Cardiac muscle cell (in vitro differentiated cells and primary cell): ENCODE data around the gene MAN1A1. TPM values are rescaled to one million over a fixed set of nuclear protein-coding genes. Genes with fewer than 3 reads are reported as not detected.

ENCODE experiments used
- DNase-seq, 2 donors: peaks; one replicate each; pipeline versions ENCODE4 v3.0.0 to v3.0.0-alpha.2; 2010 to 2017; ENCODE audit warnings: low read depth in 1 of 2, low spot score in 1 of 2
- H3K27ac ChIP-seq: fragments of 200-600 bp; sonication (generic); 2 replicates; pipeline ENCODE4 v1.5.1; 2016
- H3K27me3 ChIP-seq: fragments of 200-600 bp; sonication (generic); 2 replicates; pipeline ENCODE4 v1.6.0; 2016; ENCODE audit warnings: control low read depth
- H3K36me3 ChIP-seq: fragments of 200-600 bp; sonication (generic); 2 replicates; pipeline ENCODE4 v1.5.1; 2016; ENCODE audit warnings: control low read depth
- H3K4me1 ChIP-seq: fragments of 200-600 bp; sonication (generic); 2 replicates; pipeline ENCODE4 v1.8.1; 2017; ENCODE audit warnings: low read depth, mild to moderate bottlenecking, mixed run types
- H3K4me3 ChIP-seq: fragments of 200-600 bp; sonication (generic); 2 replicates; pipeline ENCODE4 v1.5.1; 2016; ENCODE audit warnings: mild to moderate bottlenecking
- H3K9me3 ChIP-seq: fragments of 200-600 bp; sonication (generic); 2 replicates; pipeline ENCODE4 v1.5.1; 2017; ENCODE audit warnings: low read depth, mild to moderate bottlenecking, control low read depth
- CTCF ChIP-seq: IDR thresholded peaks from 2 replicates; pipeline ENCODE4 v1.5.1; 2012; ENCODE audit warnings: low read depth, mild to moderate bottlenecking, low read length
- polyA plus RNA-seq: library from polyadenylated mRNA; unstranded; fragments of >200 nt; fragmentation: Nextera tagmentation; extraction: Ambion mirVana; gene quantifications from 2 replicates; pipeline ENCODE4 v1.2.1, GENCODE V29; 2016
- total RNA-seq: library from RNA; depleted of rRNA; stranded (reverse); fragments of >200 nt; gene quantifications from 2 replicates; pipeline ENCODE4 v1.2.3, GENCODE V29; 2016

Gene MAN1A1
- total and polyA plus RNA-seq, 2 experiments from 2014 or later: 19.2 to 34.8 TPM

- no peak for TF ChIP-seq CTCF
- H3K4me3 ChIP-seq: no peak overlapping the region
- H3K27ac ChIP-seq: peak overlapping the region; percentile 82
- H3K27me3 ChIP-seq: no peaks in the 10 kb centered on the region
- peaks cover 38% of the 10 kb centered on the region for H3K4me1 ChIP-seq
- H3K9me3 ChIP-seq: no peaks in the 10 kb centered on the region
- DNase-seq: peak in 1 of 2 donors; percentile 65
- H3K36me3 ChIP-seq: no peaks in the 10 kb centered on the region
Observed at GRCh38 chr6:119138906-119139541, 210.5 kb downstream of the MAN1A1 start.

DNA sequence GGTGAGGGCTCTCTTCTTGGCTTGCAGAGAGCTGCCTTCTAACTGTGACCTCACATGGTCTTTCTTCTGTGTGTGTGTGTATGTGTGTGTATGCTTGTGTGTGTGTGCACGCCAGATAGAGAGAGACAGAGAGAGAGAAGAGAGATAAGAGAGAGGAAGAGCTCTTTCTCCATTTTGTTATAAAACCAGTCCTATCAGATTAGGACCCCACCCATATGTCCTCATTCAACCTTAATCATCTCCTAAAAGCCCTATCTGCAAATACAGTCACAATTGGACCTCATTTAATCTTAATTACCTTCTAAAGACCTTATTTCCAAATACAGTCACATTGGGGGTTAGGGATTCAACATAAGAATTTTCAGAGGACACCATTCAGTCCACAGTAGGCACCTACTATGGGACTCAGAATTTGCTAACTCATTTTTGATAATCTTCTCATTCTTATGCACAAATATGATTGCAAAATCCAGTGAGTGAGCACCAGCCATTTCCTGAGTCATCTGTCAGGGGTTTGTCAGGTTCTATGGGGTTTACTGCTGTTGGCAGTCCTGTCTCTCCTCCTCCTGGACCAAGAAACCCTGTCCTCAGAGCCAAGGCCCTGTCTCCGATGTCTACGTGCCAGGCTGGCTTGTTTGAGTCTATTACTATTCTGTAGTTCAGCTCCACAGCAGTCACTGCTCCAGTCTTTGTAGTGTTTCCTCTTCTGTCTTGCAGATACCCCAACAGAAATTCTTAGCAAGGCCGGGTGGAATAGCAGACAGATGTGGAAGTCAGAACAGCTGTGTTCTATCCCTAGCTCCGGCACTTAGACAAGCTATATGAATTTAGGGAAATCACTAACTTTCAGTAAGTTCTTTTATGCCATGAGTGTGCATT lies 212.1 kb downstream of the MAN1A1 start:
- no peak overlapping the region for H3K27ac ChIP-seq
- no peaks in the 10 kb centered on the region for H3K36me3 ChIP-seq
- no peak for TF ChIP-seq CTCF
- DNase-seq: peak in 1 of 2 donors; percentile 60
- H3K27me3 ChIP-seq: no peaks in the 10 kb centered on the region
- H3K4me1 ChIP-seq: peaks cover 38% of the 10 kb centered on the region
- H3K9me3 ChIP-seq: no peaks in the 10 kb centered on the region
- H3K4me3 ChIP-seq: no peak overlapping the region

- DNase-seq: no peak
- Histone ChIP-seq H3K36me3 (no peaks in the 10 kb centered on the region), H3K9me3 (no peaks in the 10 kb centered on the region), H3K27me3 (no peaks in the 10 kb centered on the region), H3K4me3 (no peak overlapping the region), H3K4me1 (peaks cover 21% of the 10 kb centered on the region), H3K27ac (no peak overlapping the region)
- no peak for TF ChIP-seq CTCF
Observed at GRCh38 chr6:119134752-119135151, 214.8 kb downstream of the MAN1A1 start.

- Histone ChIP-seq H3K27ac (no peak overlapping the region), H3K36me3 (no peaks in the 10 kb centered on the region), H3K9me3 (no peaks in the 10 kb centered on the region), H3K27me3 (no peaks in the 10 kb centered on the region), H3K4me3 (no peak overlapping the region), H3K4me1 (peaks cover 9% of the 10 kb centered on the region)
- no peak for TF ChIP-seq CTCF
- DNase-seq: no peak
Observed at GRCh38 chr6:119133400-119133799, 216.2 kb downstream of the MAN1A1 start.

- Histone ChIP-seq H3K4me3 (no peak overlapping the region), H3K9me3 (no peaks in the 10 kb centered on the region), H3K27ac (no peak overlapping the region), H3K36me3 (no peaks in the 10 kb centered on the region), H3K27me3 (no peaks in the 10 kb centered on the region), H3K4me1 (no peaks in the 10 kb centered on the region)
- DNase-seq: peak in 1 of 2 donors; percentile 37
- no peak for TF ChIP-seq CTCF
Observed at GRCh38 chr6:119132261-119132981, 217.1 kb downstream of the MAN1A1 start.
